Upper lobe of left lung (tissue), 4 donors: ENCODE data around the gene NFATC2.

Source experiments
- EP300 ChIP-seq, 4 donors: sonication (generic); formaldehyde crosslinking; IDR thresholded peaks; one replicate each; pipeline ENCODE4 v1.5.1; 2017; ENCODE audit warnings: antibody characterized with exemption in 4 of 4, control low read depth in 2 of 4
- POLR2A ChIP-seq, 4 donors: fragments of 450-650 bp; IDR thresholded peaks; one replicate each; pipeline ENCODE4 v1.5.1; 2016 to 2017; ENCODE audit warnings: antibody characterized with exemption in 4 of 4, mild to moderate bottlenecking in 2 of 4
- TF ChIP-seq, protein P1 (sequence below), 6 experiments: fragments of 450-650 bp in 4 of 6; fragments of 200-600 bp in 2 of 6; sonication (generic) in 2 of 6; IDR thresholded peaks; one replicate each; pipeline ENCODE4 v1.5.1; 2016 to 2019; ENCODE audit warnings: antibody characterized with exemption in 6 of 6

DNA sequence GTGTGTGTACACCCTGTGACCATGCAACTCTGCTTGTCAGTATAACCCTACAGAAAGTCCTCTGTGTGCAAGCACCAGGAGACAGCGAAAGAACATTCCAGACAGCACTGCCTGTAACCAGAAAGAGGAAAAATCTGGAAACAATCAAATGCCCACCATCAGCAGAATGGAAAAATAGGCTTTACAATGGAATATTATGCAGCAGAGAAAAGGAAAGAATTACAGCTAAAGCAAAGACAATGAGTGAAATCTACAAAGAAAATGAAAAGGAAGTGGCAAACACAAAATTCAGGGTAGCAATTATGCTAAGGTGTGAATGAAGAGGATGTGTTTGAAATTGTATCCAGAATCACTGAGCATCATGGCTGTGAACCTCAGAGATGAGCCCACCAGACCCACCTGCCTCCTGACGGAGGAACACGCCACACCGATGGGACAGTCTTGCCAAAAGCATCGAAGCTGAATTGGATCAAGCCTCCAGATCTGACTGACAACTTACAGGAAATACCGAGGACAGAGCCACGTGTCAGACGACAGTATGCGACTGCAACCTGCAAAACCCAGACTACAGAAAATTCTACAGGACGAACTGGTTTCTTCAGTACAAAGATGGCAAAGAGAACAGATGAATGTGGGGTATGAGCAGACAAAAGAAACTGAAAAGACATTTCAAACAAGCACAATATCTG, 133.2 kb downstream of the NFATC2 start:
- TF ChIP-seq, protein P1, sequence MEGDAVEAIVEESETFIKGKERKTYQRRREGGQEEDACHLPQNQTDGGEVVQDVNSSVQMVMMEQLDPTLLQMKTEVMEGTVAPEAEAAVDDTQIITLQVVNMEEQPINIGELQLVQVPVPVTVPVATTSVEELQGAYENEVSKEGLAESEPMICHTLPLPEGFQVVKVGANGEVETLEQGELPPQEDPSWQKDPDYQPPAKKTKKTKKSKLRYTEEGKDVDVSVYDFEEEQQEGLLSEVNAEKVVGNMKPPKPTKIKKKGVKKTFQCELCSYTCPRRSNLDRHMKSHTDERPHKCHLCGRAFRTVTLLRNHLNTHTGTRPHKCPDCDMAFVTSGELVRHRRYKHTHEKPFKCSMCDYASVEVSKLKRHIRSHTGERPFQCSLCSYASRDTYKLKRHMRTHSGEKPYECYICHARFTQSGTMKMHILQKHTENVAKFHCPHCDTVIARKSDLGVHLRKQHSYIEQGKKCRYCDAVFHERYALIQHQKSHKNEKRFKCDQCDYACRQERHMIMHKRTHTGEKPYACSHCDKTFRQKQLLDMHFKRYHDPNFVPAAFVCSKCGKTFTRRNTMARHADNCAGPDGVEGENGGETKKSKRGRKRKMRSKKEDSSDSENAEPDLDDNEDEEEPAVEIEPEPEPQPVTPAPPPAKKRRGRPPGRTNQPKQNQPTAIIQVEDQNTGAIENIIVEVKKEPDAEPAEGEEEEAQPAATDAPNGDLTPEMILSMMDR (IDR thresholded peaks at IDR 0.05), result no peak
- TF ChIP-seq EP300 (IDR thresholded peaks at IDR 0.05), result no peak
- TF ChIP-seq POLR2A (IDR thresholded peaks at IDR 0.05), result no peak
